GM10266 (cell line): ENCODE measurements around the gene ITM2B.

ENCODE experiments used
- DNase-seq: peaks from one replicate; pipeline ENCODE4 v3.0.0; 2012; ENCODE audit errors: extremely low spot score
- TF ChIP-seq, protein P1 (sequence below): IDR thresholded peaks from 2 replicates; pipeline ENCODE4 v1.5.1; 2012; ENCODE audit warnings: mild to moderate bottlenecking, low read depth; ENCODE audit not compliant: control insufficient read depth, insufficient read depth; ENCODE audit errors: missing control alignments

Gene ITM2B

DNA sequence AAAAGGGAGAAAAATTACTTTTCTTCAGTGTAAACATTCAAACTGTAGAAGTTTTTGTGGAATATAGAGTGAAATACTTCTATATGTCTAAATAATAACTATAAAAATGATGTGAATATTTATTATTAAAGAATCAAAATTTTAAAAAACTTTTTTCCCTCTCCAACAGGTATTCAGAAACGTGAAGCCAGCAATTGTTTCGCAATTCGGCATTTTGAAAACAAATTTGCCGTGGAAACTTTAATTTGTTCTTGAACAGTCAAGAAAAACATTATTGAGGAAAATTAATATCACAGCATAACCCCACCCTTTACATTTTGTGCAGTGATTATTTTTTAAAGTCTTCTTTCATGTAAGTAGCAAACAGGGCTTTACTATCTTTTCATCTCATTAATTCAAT, 28.0 kb downstream of the ITM2B start:
- TF ChIP-seq, protein P1, sequence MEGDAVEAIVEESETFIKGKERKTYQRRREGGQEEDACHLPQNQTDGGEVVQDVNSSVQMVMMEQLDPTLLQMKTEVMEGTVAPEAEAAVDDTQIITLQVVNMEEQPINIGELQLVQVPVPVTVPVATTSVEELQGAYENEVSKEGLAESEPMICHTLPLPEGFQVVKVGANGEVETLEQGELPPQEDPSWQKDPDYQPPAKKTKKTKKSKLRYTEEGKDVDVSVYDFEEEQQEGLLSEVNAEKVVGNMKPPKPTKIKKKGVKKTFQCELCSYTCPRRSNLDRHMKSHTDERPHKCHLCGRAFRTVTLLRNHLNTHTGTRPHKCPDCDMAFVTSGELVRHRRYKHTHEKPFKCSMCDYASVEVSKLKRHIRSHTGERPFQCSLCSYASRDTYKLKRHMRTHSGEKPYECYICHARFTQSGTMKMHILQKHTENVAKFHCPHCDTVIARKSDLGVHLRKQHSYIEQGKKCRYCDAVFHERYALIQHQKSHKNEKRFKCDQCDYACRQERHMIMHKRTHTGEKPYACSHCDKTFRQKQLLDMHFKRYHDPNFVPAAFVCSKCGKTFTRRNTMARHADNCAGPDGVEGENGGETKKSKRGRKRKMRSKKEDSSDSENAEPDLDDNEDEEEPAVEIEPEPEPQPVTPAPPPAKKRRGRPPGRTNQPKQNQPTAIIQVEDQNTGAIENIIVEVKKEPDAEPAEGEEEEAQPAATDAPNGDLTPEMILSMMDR, result no peak
- no peak for DNase-seq

GRCh38 chr13:48263196-48263595, 30.2 kb downstream of the ITM2B start:
- TF ChIP-seq, protein P1, result no peak

GRCh38 chr13:48264058-48264457, 31.1 kb downstream of the ITM2B start:
- DNase-seq, result no peak
- TF ChIP-seq, protein P1, result no peak

More at GRCh38 chr13:48263196-48263595, 30.2 kb downstream of the ITM2B start:
- no peak for DNase-seq

- no peak for DNase-seq
- TF ChIP-seq, protein P1, result no peak
These were observed 32.3 kb downstream of the ITM2B start for GRCh38 chr13:48265217-48265815.

DNA sequence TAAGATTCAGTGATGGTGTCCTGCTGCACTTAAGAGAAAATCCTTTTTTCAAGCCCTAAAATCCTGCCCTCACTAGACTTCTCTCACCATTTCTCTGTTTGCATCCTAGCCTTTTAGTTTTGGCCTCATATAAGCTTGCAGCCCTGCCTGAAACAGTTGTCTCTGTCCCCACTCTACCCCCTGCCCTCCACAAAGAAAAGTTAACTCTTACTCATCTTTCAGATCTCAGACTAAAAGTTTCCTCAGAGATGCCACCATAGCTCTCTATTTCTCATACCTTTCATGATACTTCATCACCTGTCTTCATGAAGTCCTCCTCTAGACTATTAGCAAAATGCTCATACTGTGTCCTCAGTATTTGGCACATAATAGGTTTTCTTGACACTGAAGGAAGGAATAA, 33.1 kb downstream of the ITM2B start:
- TF ChIP-seq, protein P1, result no peak

DNA sequence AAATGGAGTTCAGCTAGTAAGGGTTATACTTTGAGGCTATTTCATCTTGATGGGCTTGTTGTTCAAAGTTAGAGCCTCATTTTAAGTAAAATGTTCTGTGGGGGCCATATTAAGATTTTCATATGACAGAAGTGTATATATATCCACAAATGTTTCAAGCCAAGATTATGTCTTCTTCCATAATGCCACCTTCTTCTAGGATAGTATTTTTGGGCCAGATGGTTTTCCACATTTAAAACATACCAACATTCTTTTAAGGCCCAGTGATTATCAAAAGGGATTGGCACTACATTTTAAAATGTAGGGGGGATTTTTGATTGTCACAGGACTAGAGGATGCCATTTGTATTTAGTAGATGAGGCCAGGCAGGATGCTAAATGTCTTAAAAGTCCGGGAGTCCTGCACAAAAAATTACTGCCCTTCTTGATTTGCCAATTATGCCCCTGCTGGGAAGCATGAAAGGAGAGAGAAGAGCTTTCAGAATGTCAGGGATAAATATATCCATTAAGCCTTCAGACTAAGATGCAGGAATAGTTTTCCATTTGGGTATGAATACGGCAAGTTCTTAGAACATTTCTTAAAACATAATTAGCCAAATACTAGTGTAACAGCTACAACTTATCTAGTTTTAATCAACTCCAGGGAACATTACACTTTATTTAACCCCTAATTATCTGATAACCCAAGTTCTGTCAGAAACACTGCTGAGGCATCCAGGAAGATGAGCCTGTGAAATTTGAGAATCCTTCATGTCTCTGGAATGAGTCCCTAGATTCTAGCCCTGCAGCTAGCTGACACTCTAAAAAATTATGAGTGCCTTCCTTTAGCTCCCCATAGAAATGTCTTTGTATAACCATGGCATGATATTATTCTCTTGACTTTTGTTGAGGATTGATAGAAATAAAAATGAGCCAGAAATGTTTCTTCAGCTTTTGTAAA, 34.0 kb downstream of the ITM2B start:
- TF ChIP-seq, protein P1, result no peak
- no peak for DNase-seq

More for the DNA sequence above, 33.1 kb downstream of the ITM2B start:
- no peak for DNase-seq

- TF ChIP-seq, protein P1, result no peak
- no peak for DNase-seq
These were observed 35.0 kb downstream of the ITM2B start for GRCh38 chr13:48268019-48268418.
